COR-L47 (cell line): Measurements from ENCODE around the gene ANO10.
"Not testable (repeated sequence)": the region's sequence is repeated elsewhere in the genome, so short reads cannot be mapped to it uniquely, and the experiment has no call there.

ENCODE experiments used
- DNase-seq: peaks from one replicate; lab custom pipeline; 2025; lab: John Stamatoyannopoulos, UW

The ANO10 gene

GRCh38 chr3:43580181-43580580 lies 41.6 kb downstream of the ANO10 start:
- DNase-seq: no peak

GRCh38 chr3:43573576-43573975 lies 48.2 kb downstream of the ANO10 start:
- no peak for DNase-seq

- DNase-seq: not testable (repeated sequence)
These were observed 56.0 kb downstream of the ANO10 start for GRCh38 chr3:43565661-43566341.

- no peak for DNase-seq
These were observed 61.9 kb downstream of the ANO10 start for GRCh38 chr3:43559961-43560360.

- no peak for DNase-seq
These were observed 63.6 kb downstream of the ANO10 start for GRCh38 chr3:43558171-43558570.

- no peak for DNase-seq
These were observed 72.1 kb downstream of the ANO10 start for GRCh38 chr3:43549626-43550290.

- DNase-seq: not testable (repeated sequence)
These were observed 77.5 kb downstream of the ANO10 start for GRCh38 chr3:43544277-43544676.

GRCh38 chr3:43542328-43543043 lies 79.3 kb downstream of the ANO10 start:
- no peak for DNase-seq

GRCh38 chr3:43540624-43541023 lies 81.2 kb downstream of the ANO10 start:
- no peak for DNase-seq

- DNase-seq: no peak
These were observed 82.5 kb downstream of the ANO10 start for GRCh38 chr3:43539321-43539720.

- DNase-seq: no peak
These were observed 84.6 kb downstream of the ANO10 start for GRCh38 chr3:43537225-43537624.

- no peak for DNase-seq
These were observed 87.1 kb downstream of the ANO10 start for GRCh38 chr3:43534675-43535074.

GRCh38 chr3:43533009-43533408 lies 88.8 kb downstream of the ANO10 start:
- DNase-seq: no peak

GRCh38 chr3:43531835-43532234 lies 90.0 kb downstream of the ANO10 start:
- DNase-seq: no peak

- DNase-seq: no peak
These were observed 93.2 kb downstream of the ANO10 start for GRCh38 chr3:43528498-43529099.

GRCh38 chr3:43526956-43527355 lies 94.9 kb downstream of the ANO10 start:
- DNase-seq: no peak

- no peak for DNase-seq
These were observed 95.7 kb downstream of the ANO10 start for GRCh38 chr3:43525941-43526607.

- DNase-seq: no peak
These were observed 96.4 kb downstream of the ANO10 start for GRCh38 chr3:43525386-43525785.

- DNase-seq: no peak
These were observed 98.3 kb downstream of the ANO10 start for GRCh38 chr3:43523454-43524053.

GRCh38 chr3:43522727-43523362 lies 99.0 kb downstream of the ANO10 start:
- no peak for DNase-seq

- DNase-seq: no peak
These were observed 99.9 kb downstream of the ANO10 start for GRCh38 chr3:43521941-43522340.
